IPS-NIHi7 (cell line): ENCODE results near the gene ATOH1.

Source experiments
- DNase-seq: peaks from one replicate; pipeline ENCODE4 v3.0.0; 2012; ENCODE audit warnings: mixed read lengths; ENCODE audit errors: extremely low spot score

Gene ATOH1

GRCh38 chr4:93834249-93835066 lies 5.9 kb downstream of the ATOH1 start:
- peak; percentile 69 for DNase-seq

GRCh38 chr4:93835929-93836328 lies 7.4 kb downstream of the ATOH1 start:
- DNase-seq: no peak

- no peak for DNase-seq
These were observed 11.2 kb downstream of the ATOH1 start for GRCh38 chr4:93839704-93840103.

GRCh38 chr4:93841803-93842345 lies 13.3 kb downstream of the ATOH1 start:
- no peak for DNase-seq

GRCh38 chr4:93842601-93843252 lies 14.2 kb downstream of the ATOH1 start:
- no peak for DNase-seq

- no peak for DNase-seq
These were observed 15.2 kb downstream of the ATOH1 start for GRCh38 chr4:93843772-93844171.

- DNase-seq: no peak
These were observed 24.1 kb downstream of the ATOH1 start for GRCh38 chr4:93852680-93853079.

GRCh38 chr4:93855926-93856325 lies 27.4 kb downstream of the ATOH1 start:
- no peak for DNase-seq

- DNase-seq: no peak
These were observed 37.1 kb downstream of the ATOH1 start for GRCh38 chr4:93865650-93866049.

GRCh38 chr4:93867416-93868001 lies 39.0 kb downstream of the ATOH1 start:
- no peak for DNase-seq

- no peak for DNase-seq
These were observed 42.4 kb downstream of the ATOH1 start for GRCh38 chr4:93870876-93871458.

GRCh38 chr4:93876754-93877153 lies 48.2 kb downstream of the ATOH1 start:
- DNase-seq: no peak

- DNase-seq: no peak
These were observed 50.0 kb downstream of the ATOH1 start for GRCh38 chr4:93878566-93878965.

- DNase-seq: no peak
These were observed 51.4 kb downstream of the ATOH1 start for GRCh38 chr4:93879919-93880318.
